22Rv1 (cell line): ENCODE results near the gene ZNF750.

Experiments used
- H3K27ac ChIP-seq: fragments of 450-650 bp; 2 replicates; pipeline ENCODE4 v1.5.1; 2017
- CTCF ChIP-seq: fragments of 450-650 bp; IDR thresholded peaks from 2 replicates; pipeline ENCODE4 v1.5.1; 2017; ENCODE audit warnings: mild to moderate bottlenecking
- ZFX ChIP-seq: fragments of 450-650 bp; IDR thresholded peaks from 2 replicates; pipeline ENCODE4 v1.6.1; 2017; ENCODE audit warnings: antibody characterized with exemption, borderline replicate concordance

ZNF750 gene

GRCh38 chr17:82839617-82840292 lies at the start of gene ZNF750:
Gene ZNF750 (minus strand): TSS chr17:82840022. CDS start chr17:82832454, 7,568 bp downstream.
- 0 out of 2 replicates have a peak within 1 kb of the TSS, but pooled peaks have one; percentile 5 for H3K27ac ChIP-seq
- TF ChIP-seq ZFX = no peak
- no peak for TF ChIP-seq CTCF

- H3K27ac ChIP-seq = peak overlapping the region; percentile 91
- no peak for TF ChIP-seq ZFX
- 0 out of 2 replicates have a peak, but pooled peaks have one; percentile 14 for TF ChIP-seq CTCF
These were observed 49.0 kb upstream of the ZNF750 start for GRCh38 chr17:82888583-82889495.

GRCh38 chr17:82887255-82888164 lies 47.7 kb upstream of the ZNF750 start:
- peak overlapping the region; percentile 91; the same call in 1 of the 2 replicates for H3K27ac ChIP-seq
- TF ChIP-seq CTCF (no peak), ZFX (no peak)

GRCh38 chr17:82884970-82885353 lies 45.1 kb upstream of the ZNF750 start:
- TF ChIP-seq CTCF = no peak
- TF ChIP-seq ZFX = no peak
- H3K27ac ChIP-seq = no peak overlapping the region

GRCh38 chr17:82884341-82884969 lies 44.6 kb upstream of the ZNF750 start:
- no peak overlapping the region for H3K27ac ChIP-seq
- TF ChIP-seq CTCF (no peak), ZFX (no peak)

- no peak for TF ChIP-seq ZFX
- TF ChIP-seq CTCF = no peak
- H3K27ac ChIP-seq = no peak overlapping the region
These were observed 43.7 kb upstream of the ZNF750 start for GRCh38 chr17:82883419-82884031.
